ENCODE data around the gene BICDL1.

DNA sequence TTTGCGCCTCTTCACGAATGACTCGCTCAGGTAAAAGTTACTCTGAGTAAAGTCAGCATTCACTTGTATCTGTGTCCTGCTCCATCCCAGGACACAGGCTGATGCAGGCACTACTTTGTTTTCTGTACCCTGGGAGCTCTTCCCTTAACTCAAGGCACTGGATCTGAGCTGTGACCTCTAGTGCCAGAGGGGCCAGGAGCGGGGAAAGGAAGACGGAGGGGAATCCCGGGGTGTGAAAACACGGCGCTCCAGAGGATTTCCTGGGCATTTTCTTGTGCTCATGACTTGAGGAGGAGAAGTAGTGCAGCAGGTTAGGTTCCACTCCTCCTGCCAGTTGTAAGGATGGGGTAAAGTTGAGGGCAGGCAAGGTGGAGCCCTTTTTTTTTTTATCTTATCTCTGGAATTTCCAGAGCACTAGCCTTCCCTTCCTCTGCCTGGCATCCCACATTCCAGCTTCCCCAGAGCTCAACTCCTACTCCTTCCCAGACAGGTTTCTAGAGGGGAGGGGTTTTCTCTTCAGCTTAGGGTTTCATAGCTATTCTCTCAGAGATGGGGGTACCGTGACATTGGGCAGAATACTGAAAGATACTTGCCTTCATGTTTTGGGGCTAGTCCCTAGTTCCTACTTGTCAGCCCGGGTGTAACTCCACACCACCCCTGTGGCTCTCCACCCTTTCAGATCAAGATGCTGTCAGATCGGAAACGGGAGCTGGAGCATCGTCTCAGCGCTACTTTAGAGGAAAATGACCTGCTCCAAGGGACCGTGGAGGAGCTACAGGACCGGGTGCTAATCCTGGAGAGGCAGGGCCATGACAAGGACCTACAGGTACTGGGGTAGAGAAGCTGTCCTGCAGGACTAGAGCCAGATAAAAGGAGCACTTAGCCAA lies 75.3 kb downstream of the BICDL1 start:
- TF ChIP-seq POLR2A (IDR thresholded peaks at IDR 0.05): no peak
- TF ChIP-seq, protein P1, sequence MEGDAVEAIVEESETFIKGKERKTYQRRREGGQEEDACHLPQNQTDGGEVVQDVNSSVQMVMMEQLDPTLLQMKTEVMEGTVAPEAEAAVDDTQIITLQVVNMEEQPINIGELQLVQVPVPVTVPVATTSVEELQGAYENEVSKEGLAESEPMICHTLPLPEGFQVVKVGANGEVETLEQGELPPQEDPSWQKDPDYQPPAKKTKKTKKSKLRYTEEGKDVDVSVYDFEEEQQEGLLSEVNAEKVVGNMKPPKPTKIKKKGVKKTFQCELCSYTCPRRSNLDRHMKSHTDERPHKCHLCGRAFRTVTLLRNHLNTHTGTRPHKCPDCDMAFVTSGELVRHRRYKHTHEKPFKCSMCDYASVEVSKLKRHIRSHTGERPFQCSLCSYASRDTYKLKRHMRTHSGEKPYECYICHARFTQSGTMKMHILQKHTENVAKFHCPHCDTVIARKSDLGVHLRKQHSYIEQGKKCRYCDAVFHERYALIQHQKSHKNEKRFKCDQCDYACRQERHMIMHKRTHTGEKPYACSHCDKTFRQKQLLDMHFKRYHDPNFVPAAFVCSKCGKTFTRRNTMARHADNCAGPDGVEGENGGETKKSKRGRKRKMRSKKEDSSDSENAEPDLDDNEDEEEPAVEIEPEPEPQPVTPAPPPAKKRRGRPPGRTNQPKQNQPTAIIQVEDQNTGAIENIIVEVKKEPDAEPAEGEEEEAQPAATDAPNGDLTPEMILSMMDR (IDR thresholded peaks at IDR 0.05): no peak

Measured in breast epithelium (tissue), 3 donors.